ENCODE measurements around the gene AKAP6. TPM values are rescaled to one million over a fixed set of nuclear protein-coding genes. Genes with fewer than 3 reads are reported as not detected.

AKAP6 gene
- total RNA-seq, 1 donor from 2014 or later, result 3.6 TPM

GRCh38 chr14:32531942-32532515 lies 202.9 kb downstream of the AKAP6 start:
- H3K27ac Mint-ChIP-seq (ENCODE audit: unreplicated experiment), result no peak overlapping the region
- no peaks in the 10 kb centered on the region for H3K36me3 Mint-ChIP-seq (ENCODE audit: low read depth)
- no peaks in the 10 kb centered on the region for H3K4me1 Mint-ChIP-seq (ENCODE audit: low read depth)
- no peak for TF ChIP-seq CTCF (IDR thresholded peaks at IDR 0.05)
- H3K9me3 Mint-ChIP-seq (ENCODE audit: low read depth), result no peaks in the 10 kb centered on the region
- no peak overlapping the region for H3K4me3 Mint-ChIP-seq (ENCODE audit: unreplicated experiment)
- no peak for DNase-seq (ENCODE audit: low spot score)
- H3K27me3 Mint-ChIP-seq (ENCODE audit: low read depth), result no peaks in the 10 kb centered on the region

DNA sequence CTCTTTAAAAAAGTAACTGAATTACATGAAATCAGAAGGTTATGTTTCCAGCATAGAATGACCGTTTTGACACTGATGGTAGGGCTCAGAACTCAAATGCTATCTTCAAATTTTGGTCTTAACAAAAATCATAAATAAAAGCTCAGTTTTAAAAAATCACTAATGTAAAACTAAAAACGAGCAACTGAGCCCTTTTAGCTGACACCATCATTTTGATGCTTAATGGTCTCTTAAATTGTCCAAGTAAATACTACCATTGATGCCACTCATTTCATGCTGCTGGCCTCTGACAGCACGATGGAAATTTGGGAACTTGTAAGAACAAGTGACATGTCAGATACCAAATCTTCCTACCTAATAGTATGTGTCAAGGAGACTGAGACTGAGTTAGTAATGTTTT lies 205.0 kb downstream of the AKAP6 start:
- Mint-ChIP-seq H3K27me3 (ENCODE audit: low read depth) (no peaks in the 10 kb centered on the region), H3K27ac (ENCODE audit: unreplicated experiment) (no peak overlapping the region), H3K9me3 (ENCODE audit: low read depth) (no peaks in the 10 kb centered on the region), H3K36me3 (ENCODE audit: low read depth) (no peaks in the 10 kb centered on the region), H3K4me1 (ENCODE audit: low read depth) (no peaks in the 10 kb centered on the region), H3K4me3 (ENCODE audit: unreplicated experiment) (no peak overlapping the region)
- no peak for DNase-seq (ENCODE audit: low spot score)
- no peak for TF ChIP-seq CTCF (IDR thresholded peaks at IDR 0.05)

DNA sequence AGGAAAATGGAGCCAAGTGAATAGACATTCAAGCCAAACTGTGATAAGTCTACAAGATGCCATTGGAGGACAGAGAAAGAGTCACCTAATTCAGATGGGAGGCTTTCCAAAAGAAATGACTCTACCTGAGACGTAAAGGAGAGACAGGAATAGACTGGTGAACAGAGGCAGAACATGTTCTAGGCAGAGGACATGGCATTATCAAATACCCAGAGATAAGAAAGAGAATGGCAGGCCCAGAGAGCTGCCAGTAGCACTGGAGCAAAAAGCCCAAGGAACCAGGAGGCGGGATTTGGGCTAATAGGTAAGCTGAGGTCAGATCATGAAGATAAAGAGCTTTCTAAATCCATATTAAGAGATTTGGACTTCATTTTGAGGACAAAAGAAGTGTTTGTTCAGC lies 207.1 kb downstream of the AKAP6 start:
- H3K4me1 Mint-ChIP-seq (ENCODE audit: low read depth), result no peaks in the 10 kb centered on the region
- TF ChIP-seq CTCF (IDR thresholded peaks at IDR 0.05), result no peak
- no peaks in the 10 kb centered on the region for H3K36me3 Mint-ChIP-seq (ENCODE audit: low read depth)

GRCh38 chr14:32537166-32537565 lies 208.1 kb downstream of the AKAP6 start:
- H3K36me3 Mint-ChIP-seq (ENCODE audit: low read depth), result no peaks in the 10 kb centered on the region
- H3K9me3 Mint-ChIP-seq (ENCODE audit: low read depth), result no peaks in the 10 kb centered on the region
- no peak for TF ChIP-seq CTCF (IDR thresholded peaks at IDR 0.05)
- H3K27me3 Mint-ChIP-seq (ENCODE audit: low read depth), result no peaks in the 10 kb centered on the region
- H3K4me1 Mint-ChIP-seq (ENCODE audit: low read depth), result no peaks in the 10 kb centered on the region
- no peak overlapping the region for H3K4me3 Mint-ChIP-seq (ENCODE audit: unreplicated experiment)
- H3K27ac Mint-ChIP-seq (ENCODE audit: unreplicated experiment), result no peak overlapping the region
- no peak for DNase-seq (ENCODE audit: low spot score)

More for the DNA sequence above, 207.1 kb downstream of the AKAP6 start:
- DNase-seq (ENCODE audit: low spot score), result no peak
- H3K4me3 Mint-ChIP-seq (ENCODE audit: unreplicated experiment), result no peak overlapping the region
- H3K9me3 Mint-ChIP-seq (ENCODE audit: low read depth), result no peaks in the 10 kb centered on the region
- H3K27me3 Mint-ChIP-seq (ENCODE audit: low read depth), result no peaks in the 10 kb centered on the region
- H3K27ac Mint-ChIP-seq (ENCODE audit: unreplicated experiment), result no peak overlapping the region

DNA sequence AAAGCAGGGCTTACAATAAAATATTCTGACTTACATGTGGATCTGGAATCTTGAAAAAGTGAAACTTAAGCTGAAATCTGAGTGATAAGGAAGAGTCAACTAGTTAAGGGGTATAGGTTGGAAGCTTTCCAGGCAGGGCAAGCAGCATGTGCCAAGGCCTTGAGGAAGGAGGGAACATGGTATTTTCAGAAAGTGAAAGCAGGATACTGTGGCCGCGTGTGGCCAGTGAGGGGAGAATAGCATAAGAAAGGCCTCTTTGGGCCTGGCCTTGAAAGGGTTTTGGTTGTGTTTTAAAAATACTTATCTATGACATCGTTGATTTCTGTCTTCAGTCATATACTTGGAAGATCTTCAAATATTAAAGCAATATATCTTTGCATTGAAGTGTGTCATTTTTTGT lies 213.4 kb downstream of the AKAP6 start:
- H3K27ac Mint-ChIP-seq (ENCODE audit: unreplicated experiment), result no peak overlapping the region
- H3K4me1 Mint-ChIP-seq (ENCODE audit: low read depth), result no peaks in the 10 kb centered on the region
- no peak overlapping the region for H3K4me3 Mint-ChIP-seq (ENCODE audit: unreplicated experiment)
- no peak for DNase-seq (ENCODE audit: low spot score)
- TF ChIP-seq CTCF (IDR thresholded peaks at IDR 0.05), result no peak
- H3K9me3 Mint-ChIP-seq (ENCODE audit: low read depth), result no peaks in the 10 kb centered on the region
- H3K36me3 Mint-ChIP-seq (ENCODE audit: low read depth), result no peaks in the 10 kb centered on the region
- no peaks in the 10 kb centered on the region for H3K27me3 Mint-ChIP-seq (ENCODE audit: low read depth)

All from chondrocyte (in vitro differentiated cells).